K562 (cell line): Measurements from ENCODE around the gene IL20. TPM values are rescaled to one million over a fixed set of nuclear protein-coding genes. Genes with fewer than 3 reads are reported as not detected.
A peak's percentile ranks its signal among the peaks of the same experiment; 100 is the strongest.

Experiments
- CBX5 ChIP-seq: IDR thresholded peaks from 2 replicates; pipeline ENCODE4 v1.6.1; 2014; ENCODE audit warnings: low read depth, borderline replicate concordance
- FUS ChIP-seq: fragments of 200-400 bp; formaldehyde crosslinking; optimal IDR thresholded peaks from 2 replicates; pipeline ENCODE3; 2017; ENCODE audit warnings: low read depth, low read length
- GABPA ChIP-seq: fragments of 200-800 bp; sonication (Bioruptor generic); conservative IDR thresholded peaks from 2 replicates; pipeline ENCODE4 v1.6.1; 2016; ENCODE audit warnings: low read depth, missing genetic modification characterization, missing compliant biosample characterization
- HEY1 ChIP-seq: fragments of 250-450 bp; sonication (Bioruptor Pico); IDR thresholded peaks from 2 replicates; pipeline ENCODE4 v1.5.0; 2020; ENCODE audit warnings: mild to moderate bottlenecking, moderate library complexity, borderline replicate concordance
- NFE2 ChIP-seq: IDR thresholded peaks from 2 replicates; pipeline ENCODE4 v1.6.1; 2014; ENCODE audit warnings: antibody characterized with exemption, low read depth
- TAF7 ChIP-seq: fragments of 450-650 bp; IDR thresholded peaks from 2 replicates; pipeline ENCODE4 v1.6.1; 2016; ENCODE audit warnings: missing genetic modification characterization, missing compliant biosample characterization
- ZNF140 ChIP-seq: fragments of 250-450 bp; sonication (Bioruptor Pico); IDR thresholded peaks from 2 replicates; pipeline ENCODE4 v1.8.0; 2021; ENCODE audit warnings: moderate library complexity, mild to moderate bottlenecking, inconsistent platforms
- ZNF507 ChIP-seq: conservative IDR thresholded peaks from 2 replicates; pipeline ENCODE4 v1.6.1; 2017; ENCODE audit warnings: missing genetic modification characterization, missing compliant biosample characterization
- ZNF76 ChIP-seq: fragments of 250-450 bp; sonication (Bioruptor Pico); IDR thresholded peaks from 2 replicates; pipeline ENCODE4 v1.4.0; 2020; ENCODE audit warnings: mild to moderate bottlenecking, moderate library complexity, borderline replicate concordance
- polyA plus RNA-seq, 8 experiments: library from polyadenylated mRNA; depleted of rRNA in 4 of 8; stranded (reverse) in 5 of 8; unstranded in 3 of 8; fragments of >200 nt; fragmentation: Nextera tagmentation in 2 of 8; fragmentation: Illumina TruSeq in 1 of 8; extraction: Ambion mirVana in 2 of 8; extraction: Trizol in 1 of 8; gene quantifications; 2 replicates each; pipeline versions ENCODE4 v1.2.1 to v1.2.3, GENCODE V29; 2011 to 2014; ENCODE audit warnings: inconsistent platforms in 1 of 8, missing spikeins in 1 of 8
- total RNA-seq, 7 experiments: library from RNA; depleted of rRNA in 6 of 7; stranded (reverse); fragments of >200 nt in 6 of 7; fragmentation: Illumina TruSeq in 2 of 7; extraction: Trizol in 2 of 7; gene quantifications; 2 replicates each; pipeline versions ENCODE4 v1.2.1 to v1.2.3, GENCODE V29; 2011 to 2021; ENCODE audit warnings: low replicate concordance in 1 of 7
- TF ChIP-seq, protein P1 (sequence below): fragments of 450-650 bp; IDR thresholded peaks from 2 replicates; pipeline ENCODE4 v1.6.1; 2016; ENCODE audit warnings: low read depth
- TF ChIP-seq, protein P2 (sequence below): fragments of 450-650 bp; IDR thresholded peaks from one replicate; pipeline ENCODE4 v1.6.1; 2018; ENCODE audit warnings: mild to moderate bottlenecking, moderate library complexity; ENCODE audit not compliant: partially characterized antibody
- TF ChIP-seq, protein P3 (sequence below): sonication (generic); IDR thresholded peaks from 2 replicates; pipeline ENCODE4 v1.6.1; 2016
- TF ChIP-seq, protein P4 (sequence below): sonication (generic); formaldehyde crosslinking; IDR thresholded peaks from 2 replicates; pipeline ENCODE4 v1.8.0; 2022; ENCODE audit warnings: mild to moderate bottlenecking, missing genetic modification reagents, borderline replicate concordance

The IL20 gene
- total and polyA plus RNA-seq, 9 of the 15 experiments (the other 6 are each of a cell fraction or from before 2014, with no cell fraction given): not detected

- TF ChIP-seq, protein P1, sequence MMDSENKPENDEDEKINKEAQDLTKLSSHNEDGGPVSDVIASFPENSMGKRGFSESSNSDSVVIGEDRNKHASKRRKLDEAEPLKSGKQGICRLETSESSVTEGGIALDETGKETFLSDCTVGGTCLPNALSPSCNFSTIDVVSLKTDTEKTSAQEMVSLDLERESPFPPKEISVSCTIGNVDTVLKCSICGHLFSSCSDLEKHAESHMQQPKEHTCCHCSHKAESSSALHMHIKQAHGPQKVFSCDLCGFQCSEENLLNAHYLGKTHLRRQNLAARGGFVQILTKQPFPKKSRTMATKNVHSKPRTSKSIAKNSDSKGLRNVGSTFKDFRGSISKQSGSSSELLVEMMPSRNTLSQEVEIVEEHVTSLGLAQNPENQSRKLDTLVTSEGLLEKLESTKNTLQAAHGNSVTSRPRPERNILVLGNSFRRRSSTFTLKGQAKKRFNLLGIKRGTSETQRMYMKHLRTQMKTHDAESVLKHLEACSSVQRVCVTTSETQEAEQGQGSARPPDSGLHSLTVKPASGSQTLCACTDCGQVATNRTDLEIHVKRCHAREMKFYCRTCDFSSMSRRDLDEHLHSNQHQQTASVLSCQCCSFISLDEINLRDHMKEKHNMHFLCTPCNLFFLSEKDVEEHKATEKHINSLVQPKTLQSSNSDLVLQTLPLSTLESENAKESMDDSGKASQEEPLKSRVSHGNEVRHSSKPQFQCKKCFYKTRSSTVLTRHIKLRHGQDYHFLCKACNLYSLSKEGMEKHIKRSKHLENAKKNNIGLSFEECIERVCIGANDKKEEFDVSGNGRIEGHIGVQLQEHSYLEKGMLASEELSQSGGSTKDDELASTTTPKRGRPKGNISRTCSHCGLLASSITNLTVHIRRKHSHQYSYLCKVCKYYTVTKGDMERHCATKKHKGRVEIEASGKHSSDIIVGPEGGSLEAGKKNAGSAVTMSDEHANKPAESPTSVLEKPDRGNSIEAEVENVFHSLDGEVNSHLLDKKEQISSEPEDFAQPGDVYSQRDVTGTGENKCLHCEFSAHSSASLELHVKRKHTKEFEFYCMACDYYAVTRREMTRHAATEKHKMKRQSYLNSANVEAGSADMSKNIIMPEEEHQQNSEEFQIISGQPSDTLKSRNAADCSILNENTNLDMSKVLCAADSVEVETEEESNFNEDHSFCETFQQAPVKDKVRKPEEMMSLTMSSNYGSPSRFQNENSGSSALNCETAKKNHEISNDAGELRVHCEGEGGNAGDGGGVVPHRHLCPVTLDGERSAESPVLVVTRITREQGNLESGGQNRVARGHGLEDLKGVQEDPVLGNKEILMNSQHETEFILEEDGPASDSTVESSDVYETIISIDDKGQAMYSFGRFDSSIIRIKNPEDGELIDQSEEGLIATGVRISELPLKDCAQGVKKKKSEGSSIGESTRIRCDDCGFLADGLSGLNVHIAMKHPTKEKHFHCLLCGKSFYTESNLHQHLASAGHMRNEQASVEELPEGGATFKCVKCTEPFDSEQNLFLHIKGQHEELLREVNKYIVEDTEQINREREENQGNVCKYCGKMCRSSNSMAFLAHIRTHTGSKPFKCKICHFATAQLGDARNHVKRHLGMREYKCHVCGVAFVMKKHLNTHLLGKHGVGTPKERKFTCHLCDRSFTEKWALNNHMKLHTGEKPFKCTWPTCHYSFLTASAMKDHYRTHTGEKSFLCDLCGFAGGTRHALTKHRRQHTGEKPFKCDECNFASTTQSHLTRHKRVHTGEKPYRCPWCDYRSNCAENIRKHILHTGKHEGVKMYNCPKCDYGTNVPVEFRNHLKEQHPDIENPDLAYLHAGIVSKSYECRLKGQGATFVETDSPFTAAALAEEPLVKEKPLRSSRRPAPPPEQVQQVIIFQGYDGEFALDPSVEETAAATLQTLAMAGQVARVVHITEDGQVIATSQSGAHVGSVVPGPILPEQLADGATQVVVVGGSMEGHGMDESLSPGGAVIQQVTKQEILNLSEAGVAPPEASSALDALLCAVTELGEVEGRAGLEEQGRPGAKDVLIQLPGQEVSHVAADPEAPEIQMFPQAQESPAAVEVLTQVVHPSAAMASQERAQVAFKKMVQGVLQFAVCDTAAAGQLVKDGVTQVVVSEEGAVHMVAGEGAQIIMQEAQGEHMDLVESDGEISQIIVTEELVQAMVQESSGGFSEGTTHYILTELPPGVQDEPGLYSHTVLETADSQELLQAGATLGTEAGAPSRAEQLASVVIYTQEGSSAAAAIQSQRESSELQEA: no peak
- TF ChIP-seq, protein P2, sequence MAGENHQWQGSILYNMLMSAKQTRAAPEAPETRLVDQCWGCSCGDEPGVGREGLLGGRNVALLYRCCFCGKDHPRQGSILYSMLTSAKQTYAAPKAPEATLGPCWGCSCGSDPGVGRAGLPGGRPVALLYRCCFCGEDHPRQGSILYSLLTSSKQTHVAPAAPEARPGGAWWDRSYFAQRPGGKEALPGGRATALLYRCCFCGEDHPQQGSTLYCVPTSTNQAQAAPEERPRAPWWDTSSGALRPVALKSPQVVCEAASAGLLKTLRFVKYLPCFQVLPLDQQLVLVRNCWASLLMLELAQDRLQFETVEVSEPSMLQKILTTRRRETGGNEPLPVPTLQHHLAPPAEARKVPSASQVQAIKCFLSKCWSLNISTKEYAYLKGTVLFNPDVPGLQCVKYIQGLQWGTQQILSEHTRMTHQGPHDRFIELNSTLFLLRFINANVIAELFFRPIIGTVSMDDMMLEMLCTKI: no peak
- TF ChIP-seq CBX5 (no peak), TAF7 (tag) (no peak), HEY1 (CRISPR knock-in tag) (peak; percentile 4; the same call in 1 of the 2 replicates), NFE2 (0 out of 2 replicates have a peak, but pooled peaks have one; percentile 3), ZNF76 (no peak), ZNF507 (tag) (no peak; the same call in 1 of the 2 replicates), FUS (no peak), ZNF140 (no peak), GABPA (tag) (peak; percentile 16; the same call in 1 of the 2 replicates)
- TF ChIP-seq, protein P3, sequence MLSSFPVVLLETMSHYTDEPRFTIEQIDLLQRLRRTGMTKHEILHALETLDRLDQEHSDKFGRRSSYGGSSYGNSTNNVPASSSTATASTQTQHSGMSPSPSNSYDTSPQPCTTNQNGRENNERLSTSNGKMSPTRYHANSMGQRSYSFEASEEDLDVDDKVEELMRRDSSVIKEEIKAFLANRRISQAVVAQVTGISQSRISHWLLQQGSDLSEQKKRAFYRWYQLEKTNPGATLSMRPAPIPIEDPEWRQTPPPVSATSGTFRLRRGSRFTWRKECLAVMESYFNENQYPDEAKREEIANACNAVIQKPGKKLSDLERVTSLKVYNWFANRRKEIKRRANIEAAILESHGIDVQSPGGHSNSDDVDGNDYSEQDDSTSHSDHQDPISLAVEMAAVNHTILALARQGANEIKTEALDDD: peak; percentile 80
- TF ChIP-seq, protein P4, sequence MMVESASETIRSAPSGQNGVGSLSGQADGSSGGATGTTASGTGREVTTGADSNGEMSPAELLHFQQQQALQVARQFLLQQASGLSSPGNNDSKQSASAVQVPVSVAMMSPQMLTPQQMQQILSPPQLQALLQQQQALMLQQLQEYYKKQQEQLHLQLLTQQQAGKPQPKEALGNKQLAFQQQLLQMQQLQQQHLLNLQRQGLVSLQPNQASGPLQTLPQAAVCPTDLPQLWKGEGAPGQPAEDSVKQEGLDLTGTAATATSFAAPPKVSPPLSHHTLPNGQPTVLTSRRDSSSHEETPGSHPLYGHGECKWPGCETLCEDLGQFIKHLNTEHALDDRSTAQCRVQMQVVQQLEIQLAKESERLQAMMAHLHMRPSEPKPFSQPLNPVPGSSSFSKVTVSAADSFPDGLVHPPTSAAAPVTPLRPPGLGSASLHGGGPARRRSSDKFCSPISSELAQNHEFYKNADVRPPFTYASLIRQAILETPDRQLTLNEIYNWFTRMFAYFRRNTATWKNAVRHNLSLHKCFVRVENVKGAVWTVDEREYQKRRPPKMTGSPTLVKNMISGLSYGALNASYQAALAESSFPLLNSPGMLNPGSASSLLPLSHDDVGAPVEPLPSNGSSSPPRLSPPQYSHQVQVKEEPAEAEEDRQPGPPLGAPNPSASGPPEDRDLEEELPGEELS (CRISPR knock-in tag): no peak
Observed at GRCh38 chr1:206816390-206817287, 48.8 kb upstream of the IL20 start (continued).
